Fibroblast of mammary gland (primary cell): ENCODE data around the gene CCDC110.
A peak's percentile ranks its signal among the peaks of the same experiment; 100 is the strongest.

Experiments
- DNase-seq: peaks from one replicate; pipeline ENCODE4 v3.0.0-alpha.2; 2010; ENCODE audit warnings: low read depth
- H3K4me3 ChIP-seq: 2 replicates; pipeline ENCODE4 v1.5.1; 2011; ENCODE audit warnings: low read depth, mild to moderate bottlenecking, low read length, moderate library complexity; ENCODE audit not compliant: control insufficient read depth
- CTCF ChIP-seq: conservative IDR thresholded peaks from 2 replicates; pipeline ENCODE4 v1.5.1; 2011; ENCODE audit warnings: low read depth, low read length, inconsistent platforms; ENCODE audit not compliant: control insufficient read depth, insufficient read depth

Gene CCDC110

DNA sequence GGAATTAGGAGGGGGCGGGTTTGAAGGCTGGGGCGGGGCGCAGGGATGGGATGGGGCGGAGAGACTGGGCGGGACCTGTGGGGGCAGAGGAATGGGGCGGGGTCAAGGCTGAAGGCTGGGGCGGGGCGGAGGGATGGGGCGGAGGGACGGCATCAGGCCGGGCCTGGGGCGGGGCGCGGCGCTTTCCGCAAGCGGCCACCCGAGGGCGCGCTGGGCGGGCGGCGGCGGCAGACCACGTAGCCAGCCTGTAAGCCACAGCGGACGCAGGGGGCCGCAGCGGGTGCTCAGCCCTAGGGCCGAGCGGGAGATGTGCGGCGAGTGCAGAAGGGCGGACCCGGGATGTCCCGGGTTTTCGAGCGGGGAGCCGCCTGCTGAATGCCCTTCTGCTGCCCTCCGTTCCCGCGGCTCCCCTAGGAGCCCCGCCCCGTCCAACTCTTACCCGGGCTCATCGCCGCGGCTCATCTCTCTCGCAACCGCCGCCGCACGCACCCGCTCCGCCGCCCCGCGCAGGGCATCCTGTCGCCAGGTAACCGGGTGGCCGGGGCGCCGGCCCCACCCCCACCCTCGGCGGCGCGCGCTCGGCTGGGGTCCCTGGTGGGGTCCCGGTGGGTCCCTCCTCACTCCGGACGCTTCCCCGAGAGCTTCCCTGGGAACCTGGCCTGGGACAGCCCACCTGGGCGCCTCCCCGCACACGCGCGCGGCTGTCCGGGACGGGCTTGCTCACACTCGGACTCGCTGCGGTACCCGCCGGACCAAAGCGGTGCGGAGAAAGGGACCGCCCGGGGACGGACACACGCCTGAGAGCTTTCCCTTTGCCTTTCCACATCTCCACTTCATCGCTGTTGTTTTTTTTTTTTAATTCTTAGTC, at the start of gene CCDC110:
CCDC110 (minus strand) TSS at position 499 of the 868 bp plus-strand sequence; CDS start at position 449, 50 bp downstream.
- no peak for TF ChIP-seq CTCF
- peak within 1 kb of the TSS; percentile 80 for H3K4me3 ChIP-seq
- DNase-seq, result peak; percentile 94

- TF ChIP-seq CTCF, result no peak
- no peak overlapping the region for H3K4me3 ChIP-seq
- no peak for DNase-seq
These were observed 48.6 kb upstream of the CCDC110 start for GRCh38 chr4:185520119-185520518.

DNA sequence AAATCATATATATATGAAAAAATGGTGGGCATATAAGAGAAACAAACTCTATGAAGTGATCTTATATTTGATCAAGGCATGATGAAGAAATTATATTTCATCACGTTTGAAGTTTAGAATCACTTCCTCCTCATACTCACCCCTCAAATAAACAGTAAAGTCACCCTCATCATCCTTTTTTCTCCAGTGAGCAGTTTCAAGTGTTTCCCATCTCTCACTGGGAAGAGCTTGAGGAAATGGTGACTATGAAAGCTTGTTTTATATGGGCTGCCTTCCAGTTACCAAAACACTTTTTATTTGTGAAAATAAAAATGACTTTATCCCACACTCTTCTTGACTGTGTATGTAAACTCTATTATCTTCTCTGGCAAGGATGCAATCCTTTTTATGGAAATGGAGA, 47.0 kb upstream of the CCDC110 start:
- no peak overlapping the region for H3K4me3 ChIP-seq
- no peak for DNase-seq
- TF ChIP-seq CTCF, result no peak

DNA sequence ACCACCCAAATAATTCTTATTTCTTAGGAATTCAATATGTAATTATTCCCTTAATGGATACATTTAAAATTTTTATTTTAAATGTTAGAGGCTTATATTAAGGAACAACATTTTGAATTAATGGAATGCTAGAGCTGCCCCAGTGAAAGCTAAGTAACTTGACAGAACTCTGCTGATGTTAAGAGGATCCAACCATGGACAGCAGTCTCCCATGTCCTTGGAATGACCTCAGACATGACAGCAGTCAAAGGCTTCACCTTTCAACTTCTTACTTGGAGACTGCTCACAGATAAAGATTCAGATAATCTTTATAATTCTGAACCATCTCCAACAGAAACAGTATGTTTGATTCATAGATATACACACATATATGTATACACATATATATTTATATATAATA, 46.5 kb upstream of the CCDC110 start:
- no peak overlapping the region for H3K4me3 ChIP-seq
- TF ChIP-seq CTCF, result no peak
- no peak for DNase-seq

DNA sequence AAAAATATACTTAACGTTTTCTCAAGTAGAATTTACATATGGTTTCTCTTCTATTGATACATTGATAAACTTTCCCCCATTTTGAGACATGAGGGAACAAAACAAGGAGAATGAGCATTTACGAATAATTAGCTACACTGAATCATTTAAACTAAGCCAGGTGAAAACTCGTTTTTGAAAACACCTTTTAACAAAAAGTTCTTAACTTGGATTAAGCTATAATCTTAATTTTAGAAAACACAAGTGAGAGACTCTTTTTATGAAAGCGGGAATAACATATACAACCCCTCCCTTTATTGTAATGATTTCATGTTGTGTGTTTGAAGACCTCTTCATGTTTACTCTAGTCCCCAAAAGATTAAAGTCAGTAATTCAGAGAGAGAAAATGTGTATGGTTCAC, 43.7 kb upstream of the CCDC110 start:
- no peak for DNase-seq
- no peak for TF ChIP-seq CTCF
- H3K4me3 ChIP-seq, result no peak overlapping the region

- no peak overlapping the region for H3K4me3 ChIP-seq
These were observed 42.7 kb upstream of the CCDC110 start for GRCh38 chr4:185514182-185514697.

More at GRCh38 chr4:185514182-185514697, 42.7 kb upstream of the CCDC110 start:
- no peak for TF ChIP-seq CTCF
- DNase-seq, result no peak
